ENCODE data around the gene ADD3.

ADD3 gene

DNA sequence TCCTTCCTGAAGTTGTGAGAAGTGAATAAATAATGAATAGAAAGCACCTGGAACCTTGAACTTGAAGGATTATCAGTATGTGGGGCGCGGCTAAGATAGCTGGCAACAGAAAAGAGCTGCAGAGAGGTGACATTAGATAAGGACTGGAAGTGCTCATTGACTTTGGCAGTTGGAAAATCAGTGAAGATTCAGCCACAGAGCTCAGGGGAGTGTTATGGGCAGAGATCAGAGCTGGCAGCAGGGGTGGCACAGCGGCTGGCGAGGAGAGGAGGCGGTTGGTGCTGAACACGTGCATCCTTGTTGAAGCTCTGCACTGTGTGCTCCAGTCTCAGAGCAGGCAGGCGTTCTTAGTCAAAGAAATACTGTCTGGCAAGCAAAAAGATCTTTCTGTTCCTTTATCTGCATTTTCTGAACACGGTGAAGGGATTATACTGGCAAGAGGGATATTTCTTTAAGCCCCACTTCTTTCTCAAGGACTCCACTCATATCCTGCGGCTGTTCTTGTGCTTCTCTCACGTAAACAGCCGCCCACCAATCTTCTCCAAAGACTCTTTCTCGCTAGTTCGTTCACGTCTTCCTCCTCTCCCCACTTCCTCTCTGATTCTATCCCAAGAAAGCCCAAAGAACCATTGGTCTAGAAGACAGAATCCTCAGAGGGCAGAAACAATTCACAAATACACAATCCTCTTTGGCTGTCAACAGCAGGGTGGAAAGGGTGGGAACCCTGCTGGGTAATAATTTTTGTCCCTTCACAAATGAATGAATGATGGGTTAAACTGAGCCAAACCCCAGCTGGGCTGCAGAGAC, 38.6 kb upstream of the ADD3 start:
- TF ChIP-seq, protein P1, sequence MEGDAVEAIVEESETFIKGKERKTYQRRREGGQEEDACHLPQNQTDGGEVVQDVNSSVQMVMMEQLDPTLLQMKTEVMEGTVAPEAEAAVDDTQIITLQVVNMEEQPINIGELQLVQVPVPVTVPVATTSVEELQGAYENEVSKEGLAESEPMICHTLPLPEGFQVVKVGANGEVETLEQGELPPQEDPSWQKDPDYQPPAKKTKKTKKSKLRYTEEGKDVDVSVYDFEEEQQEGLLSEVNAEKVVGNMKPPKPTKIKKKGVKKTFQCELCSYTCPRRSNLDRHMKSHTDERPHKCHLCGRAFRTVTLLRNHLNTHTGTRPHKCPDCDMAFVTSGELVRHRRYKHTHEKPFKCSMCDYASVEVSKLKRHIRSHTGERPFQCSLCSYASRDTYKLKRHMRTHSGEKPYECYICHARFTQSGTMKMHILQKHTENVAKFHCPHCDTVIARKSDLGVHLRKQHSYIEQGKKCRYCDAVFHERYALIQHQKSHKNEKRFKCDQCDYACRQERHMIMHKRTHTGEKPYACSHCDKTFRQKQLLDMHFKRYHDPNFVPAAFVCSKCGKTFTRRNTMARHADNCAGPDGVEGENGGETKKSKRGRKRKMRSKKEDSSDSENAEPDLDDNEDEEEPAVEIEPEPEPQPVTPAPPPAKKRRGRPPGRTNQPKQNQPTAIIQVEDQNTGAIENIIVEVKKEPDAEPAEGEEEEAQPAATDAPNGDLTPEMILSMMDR (IDR thresholded peaks at IDR 0.05; ENCODE audit: low read depth, low read length), result no peak
- no peak for TF ChIP-seq MAX (IDR thresholded peaks at IDR 0.05; ENCODE audit: low read depth, low read length)
- TF ChIP-seq MYC (IDR thresholded peaks at IDR 0.05; ENCODE audit: low read depth, low read length), result no peak
- TF ChIP-seq POLR2A (IDR thresholded peaks at IDR 0.05; ENCODE audit: extremely low read depth, insufficient read length), result no peak
- H3K4me3 ChIP-seq (ENCODE audit: low read depth, low read length), result no peak overlapping the region
- no peak for DNase-seq (ENCODE audit: low read depth)

GRCh38 chr10:109969760-109970346, 37.9 kb upstream of the ADD3 start:
- DNase-seq (ENCODE audit: low read depth), result no peak
- TF ChIP-seq MAX (IDR thresholded peaks at IDR 0.05; ENCODE audit: low read depth, low read length) (no peak), POLR2A (IDR thresholded peaks at IDR 0.05; ENCODE audit: extremely low read depth, insufficient read length) (no peak), MYC (IDR thresholded peaks at IDR 0.05; ENCODE audit: low read depth, low read length) (no peak)
- TF ChIP-seq, protein P1 (IDR thresholded peaks at IDR 0.05; ENCODE audit: low read depth, low read length), result no peak
- no peak overlapping the region for H3K4me3 ChIP-seq (ENCODE audit: low read depth, low read length)

GRCh38 chr10:109971634-109972033, 36.1 kb upstream of the ADD3 start:
- no peak for TF ChIP-seq MYC (IDR thresholded peaks at IDR 0.05; ENCODE audit: low read depth, low read length)
- no peak for DNase-seq (ENCODE audit: low read depth)
- no peak overlapping the region for H3K4me3 ChIP-seq (ENCODE audit: low read depth, low read length)

DNA sequence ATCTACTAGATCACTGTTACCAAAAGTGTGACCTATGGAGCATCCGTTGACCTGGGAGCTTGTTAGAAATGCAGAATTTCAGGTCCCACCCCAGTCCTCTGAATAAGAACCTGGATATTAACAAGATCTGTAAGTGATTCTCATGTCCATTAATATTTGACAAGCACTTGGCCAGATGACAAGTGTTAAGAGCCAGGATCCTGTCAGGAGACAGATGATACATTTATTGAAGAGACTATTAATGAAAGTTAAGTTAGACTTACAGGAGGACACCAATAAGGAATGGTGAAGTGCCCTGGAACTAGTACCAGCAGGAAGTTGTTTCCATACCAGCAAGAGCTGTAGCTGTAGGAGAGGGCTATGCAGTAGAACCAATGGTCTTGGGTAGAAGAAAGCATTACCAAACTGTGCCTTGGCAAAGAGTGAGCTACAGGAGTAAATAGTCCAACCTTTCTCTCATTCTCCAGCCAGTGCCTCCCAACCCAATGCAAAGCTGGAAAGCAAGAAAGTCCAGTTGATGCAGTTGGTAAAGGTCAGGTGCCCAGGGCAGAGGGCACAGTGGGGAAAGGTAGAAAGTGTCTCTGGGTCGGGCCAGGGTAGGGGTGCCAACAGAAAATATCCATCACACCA, 35.3 kb upstream of the ADD3 start:
- TF ChIP-seq MAX (IDR thresholded peaks at IDR 0.05; ENCODE audit: low read depth, low read length) (no peak), MYC (IDR thresholded peaks at IDR 0.05; ENCODE audit: low read depth, low read length) (no peak), POLR2A (IDR thresholded peaks at IDR 0.05; ENCODE audit: extremely low read depth, insufficient read length) (no peak)
- TF ChIP-seq, protein P1 (IDR thresholded peaks at IDR 0.05; ENCODE audit: low read depth, low read length), result no peak
- H3K4me3 ChIP-seq (ENCODE audit: low read depth, low read length), result no peak overlapping the region
- DNase-seq (ENCODE audit: low read depth), result no peak

GRCh38 chr10:109973326-109973829, 34.4 kb upstream of the ADD3 start:
- no peak for TF ChIP-seq POLR2A (IDR thresholded peaks at IDR 0.05; ENCODE audit: extremely low read depth, insufficient read length)
- no peak for DNase-seq (ENCODE audit: low read depth)
- no peak overlapping the region for H3K4me3 ChIP-seq (ENCODE audit: low read depth, low read length)

GRCh38 chr10:109974504-109975191, 33.1 kb upstream of the ADD3 start:
- no peak overlapping the region for H3K4me3 ChIP-seq (ENCODE audit: low read depth, low read length)
- TF ChIP-seq, protein P1 (IDR thresholded peaks at IDR 0.05; ENCODE audit: low read depth, low read length), result no peak
- TF ChIP-seq POLR2A (IDR thresholded peaks at IDR 0.05; ENCODE audit: extremely low read depth, insufficient read length) (no peak), MAX (IDR thresholded peaks at IDR 0.05; ENCODE audit: low read depth, low read length) (no peak), MYC (IDR thresholded peaks at IDR 0.05; ENCODE audit: low read depth, low read length) (no peak)
- no peak for DNase-seq (ENCODE audit: low read depth)

Data from NB4 (cell line).